Activated CD8-positive, alpha-beta memory T cell treated with anti-CD3 and anti-CD28 coated beads, Interleukin-2, amount 10 ng/mL, durations not matched to agents 7 days and 5 days (primary cell): ENCODE measurements around the gene SLC16A8. TPM values are rescaled to one million over a fixed set of nuclear protein-coding genes. Genes with fewer than 3 reads are reported as not detected.
A peak's percentile ranks its signal among the peaks of the same experiment; 100 is the strongest.

Experiments used
- ATAC-seq: fragments of 150-1000 bp; cut with Tn5 transposase; one replicate; pipeline ENCODE4 v1.10.0; 2021; ENCODE audit warnings: moderate library complexity
- CTCF ChIA-PET: fragments of 350-600 bp; sonication (Branson Sonifier 250); formaldehyde crosslinking; loops from one replicate; lab custom pipeline; 2021; ENCODE audit warnings: antibody characterized with exemption; lab: Charles Lee
- DNase-seq: peaks from one replicate; pipeline ENCODE4 v3.0.0-alpha.2; 2020
- H3K27ac Mint-ChIP-seq: one replicate; pipeline ENCODE4 v1.8.0; 2021; ENCODE audit warnings: mild to moderate bottlenecking, mixed read lengths
- H3K27me3 Mint-ChIP-seq: one replicate; pipeline ENCODE4 v1.8.0; 2021; ENCODE audit warnings: mixed read lengths
- H3K36me3 Mint-ChIP-seq: one replicate; pipeline ENCODE4 v1.8.0; 2021; ENCODE audit warnings: mild to moderate bottlenecking, mixed read lengths
- H3K4me1 Mint-ChIP-seq: one replicate; pipeline ENCODE4 v1.8.0; 2021; ENCODE audit warnings: mixed read lengths
- H3K4me3 Mint-ChIP-seq: one replicate; pipeline ENCODE4 v1.8.0; 2021; ENCODE audit warnings: mild to moderate bottlenecking, moderate library complexity, mixed read lengths
- H3K9me3 Mint-ChIP-seq: one replicate; pipeline ENCODE4 v1.8.0; 2022; ENCODE audit warnings: low read depth, mixed read lengths
- total RNA-seq, 2 experiments: library from RNA; stranded (reverse); gene quantifications; one replicate each; pipeline ENCODE4 v1.2.3, GENCODE V29; 2021

The SLC16A8 gene
- total RNA-seq, 2 experiments from 2014 or later, result not detected

DNA sequence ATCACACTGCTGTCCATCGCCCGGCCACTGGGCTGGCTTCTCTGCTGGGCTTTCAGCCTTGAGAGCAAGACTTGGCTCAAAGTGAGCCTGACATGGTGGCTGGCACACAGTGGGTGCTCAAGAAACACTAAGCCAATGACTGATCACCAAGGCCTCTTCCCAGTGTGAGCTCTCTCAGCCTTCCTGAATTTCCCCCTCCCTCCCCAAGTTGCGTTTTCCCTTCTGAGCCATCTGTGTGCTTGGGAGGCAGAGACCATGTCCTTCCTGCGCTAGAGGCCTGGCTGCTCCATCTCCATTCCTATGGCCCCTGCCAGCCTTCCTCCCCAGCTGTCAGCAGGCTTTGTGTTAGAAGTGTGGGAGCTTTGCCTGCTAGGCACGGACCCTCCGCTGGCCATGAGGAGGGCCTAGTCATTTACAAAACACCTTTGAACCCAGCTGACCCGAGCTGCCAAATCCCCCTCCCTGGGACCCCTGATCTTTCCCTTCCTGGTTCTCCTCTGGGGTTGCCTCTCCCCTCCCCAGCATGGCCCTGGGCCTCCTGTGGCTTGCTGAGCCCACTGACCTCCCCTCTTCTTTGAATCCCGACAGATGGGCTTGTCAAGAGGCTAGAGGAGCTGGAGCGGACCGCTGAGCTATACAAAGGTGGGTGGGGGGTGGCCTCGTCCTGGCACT, 13.6 kb downstream of the SLC16A8 start:
- Mint-ChIP-seq H3K27me3 (no peaks in the 10 kb centered on the region), H3K27ac (no peak overlapping the region), H3K4me3 (no peak overlapping the region), H3K9me3 (no peaks in the 10 kb centered on the region), H3K36me3 (peaks cover 2% of the 10 kb centered on the region), H3K4me1 (no peaks in the 10 kb centered on the region)
- CTCF ChIA-PET, result interaction anchor here (0.6 to 2.2 kb wide), 3 partner anchors 18 to 160 kb away, joined by 3 to 10 read pairs (median 3); no protein-coding TSS in a partner anchor
- ATAC-seq, result no peak
- DNase-seq, result no peak

DNA sequence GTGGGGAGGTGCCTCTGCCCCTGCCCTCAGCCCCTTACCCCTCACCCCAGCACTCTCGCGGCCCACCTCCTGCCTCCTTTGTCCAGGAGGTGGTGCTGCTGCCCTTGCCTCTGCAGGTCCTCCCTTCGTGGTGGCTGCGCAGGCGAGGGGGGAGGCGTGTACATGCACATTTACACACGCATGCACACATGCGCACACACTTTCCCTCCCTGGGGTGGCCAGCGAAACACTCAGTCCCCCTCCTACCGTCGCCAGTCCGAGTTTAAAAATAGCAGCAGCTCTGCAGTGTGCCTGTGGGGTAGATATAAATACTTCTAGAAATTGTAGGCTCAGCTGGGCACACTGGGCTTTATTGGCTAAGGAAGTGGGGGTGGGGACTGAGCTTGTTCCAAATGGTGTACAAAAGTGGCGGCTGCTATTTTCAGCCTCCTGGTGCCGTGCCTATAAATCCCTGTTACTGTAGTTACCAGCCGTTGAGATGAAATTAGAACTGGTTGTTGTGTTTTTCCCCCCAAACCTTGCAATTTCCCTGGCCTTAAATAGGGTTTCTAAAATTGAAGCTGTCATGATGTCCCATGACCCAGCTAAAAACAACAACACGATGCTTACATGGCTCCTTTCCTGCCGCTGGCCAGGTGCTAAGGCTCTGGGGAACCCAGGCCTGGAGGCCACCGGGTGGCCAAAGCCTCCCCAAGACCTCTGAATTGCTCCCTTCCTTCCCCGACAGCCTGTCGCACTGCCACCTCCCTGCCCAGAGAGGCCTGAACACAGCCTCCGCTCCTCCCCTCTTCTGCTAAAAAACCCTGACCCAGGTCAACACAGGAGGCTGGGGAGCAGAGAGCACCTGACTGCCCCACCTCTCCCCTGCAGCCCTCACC, 14.4 kb downstream of the SLC16A8 start:
- Mint-ChIP-seq H3K4me3 (no peak overlapping the region), H3K36me3 (peaks cover 2% of the 10 kb centered on the region), H3K4me1 (no peaks in the 10 kb centered on the region), H3K27ac (no peak overlapping the region), H3K9me3 (no peaks in the 10 kb centered on the region), H3K27me3 (no peaks in the 10 kb centered on the region)
- CTCF ChIA-PET, result interaction anchor here (1.7 to 2.2 kb wide), 2 partner anchors 18 to 161 kb away, joined by 3 to 10 read pairs; no protein-coding TSS in a partner anchor
- ATAC-seq (no peak), DNase-seq (no peak)

DNA sequence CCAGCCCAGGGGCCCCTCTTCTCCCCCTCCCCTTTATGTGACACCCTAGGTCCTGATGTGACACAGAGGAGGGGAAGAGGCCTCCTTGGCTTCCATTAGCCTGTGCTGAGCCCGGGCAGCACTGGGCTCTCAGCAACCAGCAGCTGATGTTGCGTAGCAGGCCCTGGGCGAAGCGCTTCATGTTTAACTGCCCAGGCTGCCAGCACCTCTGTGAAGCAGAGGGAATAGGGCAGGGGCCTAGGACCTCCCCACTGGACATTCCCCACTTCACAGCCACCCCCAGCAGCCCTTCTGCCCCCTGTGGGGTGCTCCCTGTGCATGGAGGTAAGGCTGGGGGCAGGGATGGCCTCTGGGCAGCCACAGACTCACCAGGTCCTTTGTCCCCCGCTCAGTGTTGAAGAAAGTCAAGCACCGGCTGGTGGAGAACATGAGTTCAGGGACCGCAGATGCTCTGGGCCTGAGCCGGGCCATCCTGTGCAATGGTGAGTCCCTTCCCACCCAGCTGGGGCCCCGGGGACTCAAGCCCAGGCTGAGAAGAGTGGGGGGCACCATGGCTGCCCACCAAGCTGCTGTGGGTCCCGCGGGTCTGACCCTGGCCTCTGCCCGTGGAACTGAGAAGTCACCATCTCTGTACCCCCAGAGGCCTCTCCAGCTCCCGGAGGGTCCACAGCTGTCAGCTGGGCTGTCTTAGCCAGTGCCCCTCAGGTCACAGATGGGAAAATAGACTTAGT, 15.2 kb downstream of the SLC16A8 start:
- no peaks in the 10 kb centered on the region for H3K9me3 Mint-ChIP-seq
- no peaks in the 10 kb centered on the region for H3K4me1 Mint-ChIP-seq
- H3K36me3 Mint-ChIP-seq, result peaks cover 2% of the 10 kb centered on the region
- H3K27me3 Mint-ChIP-seq, result no peaks in the 10 kb centered on the region
- no peak overlapping the region for H3K4me3 Mint-ChIP-seq
- ATAC-seq, result no peak
- H3K27ac Mint-ChIP-seq, result no peak overlapping the region
- DNase-seq, result no peak
- CTCF ChIA-PET, result interaction anchor here (1.7 to 2.2 kb wide), 2 partner anchors 17 to 162 kb away, joined by 3 to 10 read pairs; no protein-coding TSS in a partner anchor

DNA sequence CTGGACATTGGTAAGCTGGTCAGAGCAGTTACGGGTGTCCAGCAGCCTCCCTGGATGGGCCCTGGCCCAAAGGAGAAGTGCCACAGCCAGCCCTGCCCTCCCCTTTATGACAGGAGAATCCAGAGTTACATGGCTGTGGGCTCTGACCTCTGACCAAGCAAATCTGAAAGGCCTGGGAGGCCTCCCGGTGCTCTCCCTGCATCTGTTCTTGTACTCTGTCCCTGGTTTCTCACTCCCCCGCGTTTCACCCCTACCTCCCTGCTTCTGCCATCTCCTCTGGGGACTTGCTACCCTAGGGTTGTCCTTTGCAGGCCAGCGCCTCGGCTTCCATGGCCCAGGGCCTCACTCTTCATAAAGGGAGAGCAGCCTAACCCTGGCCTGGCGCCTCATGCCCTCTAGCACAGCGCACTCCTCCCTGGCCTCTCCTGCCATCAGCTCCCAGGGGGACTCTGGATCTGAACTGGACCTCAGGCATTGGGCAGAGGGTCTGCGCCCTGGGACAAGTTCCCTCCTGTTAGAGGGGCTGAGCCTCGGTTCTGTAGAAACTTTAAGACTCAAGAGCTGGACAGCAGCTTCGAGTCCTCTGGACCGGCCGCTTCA, 16.1 kb downstream of the SLC16A8 start:
- H3K36me3 Mint-ChIP-seq, result no peaks in the 10 kb centered on the region
- no peak for DNase-seq
- no peak for ATAC-seq
- CTCF ChIA-PET, result no interaction called here
- no peak overlapping the region for H3K27ac Mint-ChIP-seq
- H3K9me3 Mint-ChIP-seq, result no peaks in the 10 kb centered on the region
- H3K4me3 Mint-ChIP-seq, result no peak overlapping the region
- H3K4me1 Mint-ChIP-seq, result no peaks in the 10 kb centered on the region
- H3K27me3 Mint-ChIP-seq, result no peaks in the 10 kb centered on the region

DNA sequence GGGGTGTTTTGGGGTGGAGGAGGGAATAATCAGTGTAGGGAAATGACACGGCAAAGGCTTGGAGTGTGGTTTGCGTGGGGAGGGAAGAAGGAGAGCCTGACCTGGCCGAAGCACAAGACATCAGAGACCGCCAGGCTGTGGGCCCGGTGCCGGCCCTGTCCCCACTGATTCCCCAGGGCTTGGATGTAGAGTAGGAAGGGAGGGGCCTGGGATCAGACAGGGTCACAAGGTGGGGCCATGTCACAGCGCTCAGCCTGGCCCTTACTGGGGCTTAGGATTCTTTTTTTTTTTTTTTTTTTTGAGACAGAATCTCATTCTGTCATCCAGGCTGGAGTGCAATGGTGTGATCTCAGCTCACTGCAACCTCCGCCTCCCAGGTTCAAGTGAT, 17.0 kb downstream of the SLC16A8 start:
- no peak overlapping the region for H3K27ac Mint-ChIP-seq
- CTCF ChIA-PET, result no interaction called here
- no peak for ATAC-seq

DNA sequence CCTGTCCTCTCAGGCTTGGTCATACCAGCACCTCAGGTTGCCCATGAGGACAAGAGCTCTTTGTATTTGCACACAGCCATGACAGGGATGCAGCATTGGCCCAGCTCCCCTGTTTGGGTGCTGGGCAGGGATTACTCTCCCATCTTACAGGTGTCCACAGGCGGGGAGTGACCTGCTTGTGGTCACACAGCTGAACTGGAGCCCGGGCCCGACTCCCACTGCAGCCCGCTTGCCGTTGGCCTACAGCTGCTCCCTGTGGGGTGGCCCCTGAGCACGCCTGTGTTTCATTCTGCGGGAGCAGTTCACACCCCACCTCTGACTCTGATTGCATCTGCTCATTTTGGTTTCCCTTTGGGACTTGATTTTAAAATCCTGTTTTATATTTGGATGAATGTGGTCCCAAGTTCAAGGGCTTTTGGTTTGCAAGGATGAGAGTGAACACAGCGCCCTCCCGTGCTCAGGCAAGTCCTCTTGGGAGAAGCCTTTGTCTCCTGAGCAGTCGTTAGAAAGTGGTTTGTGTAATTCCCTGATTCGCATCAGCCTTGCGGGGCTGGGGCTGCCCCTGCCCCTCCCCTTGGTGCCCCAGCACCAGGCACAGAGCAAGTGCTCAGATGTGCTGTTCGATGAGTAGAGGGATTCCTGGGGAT, 17.5 kb downstream of the SLC16A8 start:
- DNase-seq, result no peak

More for the DNA sequence above, 17.0 kb downstream of the SLC16A8 start:
- no peak for DNase-seq
- Mint-ChIP-seq H3K4me3 (no peak overlapping the region), H3K9me3 (no peaks in the 10 kb centered on the region), H3K4me1 (no peaks in the 10 kb centered on the region), H3K27me3 (no peaks in the 10 kb centered on the region), H3K36me3 (no peaks in the 10 kb centered on the region)

DNA sequence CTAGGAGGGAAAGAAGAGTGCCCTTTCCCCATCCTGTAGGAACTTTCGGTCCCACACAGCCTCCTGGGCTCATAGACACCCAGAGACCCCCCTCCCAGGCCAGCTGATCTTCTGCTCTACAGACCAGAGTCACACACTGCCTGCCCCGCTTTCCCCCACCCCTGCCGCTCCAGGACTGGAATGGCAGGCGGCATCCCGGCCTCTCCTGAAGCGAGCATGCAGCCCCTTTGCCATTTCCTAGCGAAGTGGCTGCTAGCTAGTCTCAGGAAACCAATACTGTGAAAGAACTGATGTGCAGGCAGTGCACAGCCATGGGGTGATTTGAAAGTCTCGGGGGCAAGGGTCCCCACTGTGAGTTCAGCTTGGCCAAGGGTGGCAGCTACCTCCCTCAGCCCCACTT, 18.4 kb downstream of the SLC16A8 start:
- Mint-ChIP-seq H3K4me3 (no peak overlapping the region), H3K4me1 (no peaks in the 10 kb centered on the region), H3K27me3 (no peaks in the 10 kb centered on the region), H3K27ac (no peak overlapping the region), H3K9me3 (no peaks in the 10 kb centered on the region), H3K36me3 (peaks cover 2% of the 10 kb centered on the region)
- DNase-seq (no peak), ATAC-seq (no peak)
- CTCF ChIA-PET, result interaction anchor here (2.0 kb wide), 1 partner anchor 13 kb away, joined by 11 read pairs; no protein-coding TSS in a partner anchor

More for the DNA sequence above, 17.5 kb downstream of the SLC16A8 start:
- no peaks in the 10 kb centered on the region for H3K4me1 Mint-ChIP-seq
- H3K27me3 Mint-ChIP-seq, result no peaks in the 10 kb centered on the region
- H3K9me3 Mint-ChIP-seq, result no peaks in the 10 kb centered on the region
- no peak overlapping the region for H3K4me3 Mint-ChIP-seq
- CTCF ChIA-PET, result interaction anchor here (2.0 kb wide), 1 partner anchor 14 kb away, joined by 11 read pairs; no protein-coding TSS in a partner anchor
- H3K27ac Mint-ChIP-seq, result no peak overlapping the region
- H3K36me3 Mint-ChIP-seq, result no peaks in the 10 kb centered on the region
- ATAC-seq, result no peak

DNA sequence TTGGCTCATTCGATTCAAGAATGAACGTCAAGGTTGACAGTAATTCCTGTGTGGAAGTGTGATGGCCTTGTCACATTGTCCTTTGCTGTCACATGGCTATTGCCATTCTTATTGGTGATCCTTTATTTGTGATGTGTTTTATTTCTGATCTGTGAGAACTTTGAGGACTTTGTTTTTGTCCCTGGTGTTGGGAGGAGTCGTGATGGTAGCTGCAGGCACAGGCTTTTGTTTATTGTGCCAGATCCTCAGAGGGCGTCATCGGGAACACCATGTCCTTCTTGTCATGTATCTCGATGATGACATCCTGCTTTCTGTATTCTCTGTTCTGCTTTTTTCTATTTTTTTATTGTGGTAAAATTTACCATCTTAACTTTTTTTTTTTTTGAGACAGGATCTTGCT, 21.2 kb downstream of the SLC16A8 start:
- no peaks in the 10 kb centered on the region for H3K27me3 Mint-ChIP-seq
- ATAC-seq (no peak), DNase-seq (no peak)
- H3K9me3 Mint-ChIP-seq, result no peaks in the 10 kb centered on the region
- H3K4me3 Mint-ChIP-seq, result no peak overlapping the region
- CTCF ChIA-PET, result interaction anchor here (0.9 to 2.3 kb wide), 2 partner anchors 10 to 41 kb away, joined by 3 to 12 read pairs; no protein-coding TSS in a partner anchor
- peaks cover 2% of the 10 kb centered on the region for H3K36me3 Mint-ChIP-seq
- H3K4me1 Mint-ChIP-seq, result peaks cover 4% of the 10 kb centered on the region
- H3K27ac Mint-ChIP-seq, result no peak overlapping the region

DNA sequence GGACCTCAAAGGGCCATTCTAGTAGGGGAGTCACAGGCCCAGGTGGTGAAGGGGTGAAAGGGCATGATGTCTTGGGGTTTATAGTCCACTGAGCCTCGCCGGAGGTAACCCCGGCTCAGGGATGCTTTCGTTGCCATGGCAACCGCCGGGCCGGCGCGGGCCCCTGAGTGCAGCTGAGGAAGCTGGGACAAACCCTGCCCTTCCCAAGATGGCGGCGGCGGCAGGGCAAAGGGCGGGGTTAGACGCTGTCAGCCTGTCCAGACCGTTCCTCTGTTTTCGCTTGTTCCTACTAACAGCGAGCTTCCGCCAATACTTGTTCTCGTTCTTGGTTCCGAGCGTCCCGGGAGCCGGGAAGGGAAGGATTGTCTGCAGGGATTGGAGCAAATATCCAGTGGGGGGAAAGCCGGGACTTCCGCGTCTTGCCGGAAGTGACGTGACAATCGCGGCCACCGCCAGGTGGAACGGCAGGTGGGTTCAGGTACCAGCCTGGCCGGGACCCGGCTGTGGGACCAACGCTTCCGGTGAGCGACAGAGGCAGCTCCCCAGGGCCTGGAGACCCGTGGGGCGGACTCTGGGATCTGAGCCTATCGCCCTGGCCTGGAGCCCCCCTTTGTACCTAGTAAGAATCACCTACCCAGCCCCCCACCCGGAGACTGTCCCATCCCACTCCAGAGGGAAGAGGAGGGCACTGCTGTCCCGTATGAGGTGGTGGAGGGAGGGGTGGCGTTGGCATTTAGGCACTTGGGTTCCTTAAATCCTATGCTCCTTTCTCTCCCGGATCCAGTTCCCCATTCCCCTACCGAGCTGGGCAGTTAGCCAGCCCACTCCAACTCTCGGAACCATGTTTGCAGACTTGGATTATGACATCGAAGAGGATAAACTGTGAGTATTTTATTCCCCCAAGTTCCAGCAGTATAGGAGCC, 26.8 kb downstream of the SLC16A8 start, which contains the start of gene PICK1:
TSS of gene PICK1 (plus strand) at position 436 of the 923 bp plus-strand sequence. CDS start at position 842, 406 bp downstream.
- CTCF ChIA-PET, result interaction anchor here (1.0 to 1.2 kb wide), 3 partner anchors 45 to 173 kb away, joined by 3 to 4 read pairs (median 3); no protein-coding TSS in a partner anchor
- ATAC-seq (peak; percentile 88), DNase-seq (peak; percentile 90)
- H3K4me1 Mint-ChIP-seq, result peaks cover 14% of the 10 kb centered on the region
- H3K9me3 Mint-ChIP-seq, result no peaks in the 10 kb centered on the region
- peak within 1 kb of the TSS; percentile 98 for H3K27ac Mint-ChIP-seq
- peaks cover 2% of the 10 kb centered on the region for H3K36me3 Mint-ChIP-seq
- H3K4me3 Mint-ChIP-seq, result peak within 1 kb of the TSS; percentile 86
- peaks cover 2% of the 10 kb centered on the region for H3K27me3 Mint-ChIP-seq

DNA sequence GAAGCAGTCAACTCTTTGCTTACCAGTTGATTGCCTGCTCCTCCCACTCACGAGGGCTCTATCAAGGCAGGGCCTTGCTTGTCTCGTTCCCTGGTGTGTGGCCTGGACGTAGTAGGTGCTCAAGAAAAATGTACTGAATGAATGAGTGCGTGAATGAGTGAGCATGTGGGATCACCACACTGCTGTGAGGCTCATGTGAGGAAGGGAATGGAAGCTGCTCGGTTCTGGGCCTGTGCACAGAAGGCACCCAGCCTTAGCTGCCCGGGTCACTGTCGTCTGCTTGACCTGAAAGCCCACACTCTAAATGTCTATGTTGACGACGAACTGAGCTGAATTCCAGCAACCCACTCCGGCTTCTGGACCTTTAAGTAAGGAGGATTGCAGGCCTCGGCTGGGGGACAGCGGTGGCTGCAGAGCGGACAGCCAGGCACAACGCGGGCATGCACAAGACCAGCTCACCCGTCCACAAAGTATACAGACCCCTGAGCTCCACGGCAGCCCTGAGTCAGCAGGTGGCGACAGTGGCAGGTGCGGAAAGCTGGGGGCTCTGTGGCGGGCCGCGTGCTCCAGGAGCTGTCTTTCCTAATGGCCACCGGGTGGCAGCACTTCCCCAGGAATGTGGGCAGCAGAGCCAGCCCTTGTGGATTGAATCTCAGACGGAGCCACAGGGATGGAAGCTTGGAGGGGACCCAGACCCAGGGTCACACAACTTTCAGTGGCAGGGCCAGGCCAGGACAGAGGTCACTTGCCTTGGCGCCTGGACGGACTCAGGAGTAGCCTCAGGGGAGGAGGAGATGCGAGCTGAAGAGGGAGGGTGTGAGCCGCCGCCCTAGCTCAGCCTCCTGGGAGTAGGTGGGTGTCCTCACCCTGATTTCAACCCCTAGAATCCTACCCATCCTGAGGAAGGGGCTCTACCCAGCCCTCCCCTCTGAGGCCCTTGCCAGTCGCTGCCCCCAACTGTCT, 31.8 kb downstream of the SLC16A8 start:
- Mint-ChIP-seq H3K9me3 (no peaks in the 10 kb centered on the region), H3K4me3 (no peak overlapping the region), H3K36me3 (no peaks in the 10 kb centered on the region), H3K27me3 (peaks cover 16% of the 10 kb centered on the region), H3K4me1 (peaks cover 8% of the 10 kb centered on the region), H3K27ac (no peak overlapping the region)
- DNase-seq, result peak; percentile 83
- CTCF ChIA-PET, result interaction anchor here (0.5 to 2.4 kb wide), 72 partner anchors 9 to 673 kb away, joined by 3 to 32 read pairs (median 4); partner anchors contain the start of genes ANKRD54, MAFF, PLA2G6 and TOMM22
- peak; percentile 82 for ATAC-seq
